ENCODE results near the gene LMCD1.

The LMCD1 gene

DNA sequence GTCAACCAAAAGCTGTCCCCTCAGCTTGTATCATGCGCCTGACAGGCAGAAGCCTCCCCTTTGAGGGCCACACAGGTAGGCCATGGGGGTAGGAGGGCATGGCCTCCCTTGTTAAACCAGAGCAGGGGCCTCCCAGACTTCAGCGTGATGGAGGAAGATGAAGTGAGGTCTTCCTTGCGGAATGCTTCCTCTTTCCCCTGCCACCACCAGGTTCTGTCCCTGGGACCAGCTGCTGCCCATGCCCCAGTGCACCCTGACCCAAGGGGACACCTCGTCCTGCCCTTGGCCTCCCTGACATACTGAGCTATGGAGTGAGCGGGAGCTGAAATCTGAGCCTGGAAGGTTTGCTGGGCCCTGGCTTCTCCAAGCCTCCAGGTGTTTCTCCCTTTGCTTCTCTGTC is 116.3 kb downstream of the LMCD1 start:
- H3K4me3 ChIP-seq (replicated peaks; ENCODE audit: low read depth, low read length): no peak overlapping the region
- no peak for DNase-seq (ENCODE audit: low read depth)
- TF ChIP-seq, protein P1, sequence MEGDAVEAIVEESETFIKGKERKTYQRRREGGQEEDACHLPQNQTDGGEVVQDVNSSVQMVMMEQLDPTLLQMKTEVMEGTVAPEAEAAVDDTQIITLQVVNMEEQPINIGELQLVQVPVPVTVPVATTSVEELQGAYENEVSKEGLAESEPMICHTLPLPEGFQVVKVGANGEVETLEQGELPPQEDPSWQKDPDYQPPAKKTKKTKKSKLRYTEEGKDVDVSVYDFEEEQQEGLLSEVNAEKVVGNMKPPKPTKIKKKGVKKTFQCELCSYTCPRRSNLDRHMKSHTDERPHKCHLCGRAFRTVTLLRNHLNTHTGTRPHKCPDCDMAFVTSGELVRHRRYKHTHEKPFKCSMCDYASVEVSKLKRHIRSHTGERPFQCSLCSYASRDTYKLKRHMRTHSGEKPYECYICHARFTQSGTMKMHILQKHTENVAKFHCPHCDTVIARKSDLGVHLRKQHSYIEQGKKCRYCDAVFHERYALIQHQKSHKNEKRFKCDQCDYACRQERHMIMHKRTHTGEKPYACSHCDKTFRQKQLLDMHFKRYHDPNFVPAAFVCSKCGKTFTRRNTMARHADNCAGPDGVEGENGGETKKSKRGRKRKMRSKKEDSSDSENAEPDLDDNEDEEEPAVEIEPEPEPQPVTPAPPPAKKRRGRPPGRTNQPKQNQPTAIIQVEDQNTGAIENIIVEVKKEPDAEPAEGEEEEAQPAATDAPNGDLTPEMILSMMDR (IDR thresholded peaks at IDR 0.05; ENCODE audit: low read length, missing control alignments): no peak

DNA sequence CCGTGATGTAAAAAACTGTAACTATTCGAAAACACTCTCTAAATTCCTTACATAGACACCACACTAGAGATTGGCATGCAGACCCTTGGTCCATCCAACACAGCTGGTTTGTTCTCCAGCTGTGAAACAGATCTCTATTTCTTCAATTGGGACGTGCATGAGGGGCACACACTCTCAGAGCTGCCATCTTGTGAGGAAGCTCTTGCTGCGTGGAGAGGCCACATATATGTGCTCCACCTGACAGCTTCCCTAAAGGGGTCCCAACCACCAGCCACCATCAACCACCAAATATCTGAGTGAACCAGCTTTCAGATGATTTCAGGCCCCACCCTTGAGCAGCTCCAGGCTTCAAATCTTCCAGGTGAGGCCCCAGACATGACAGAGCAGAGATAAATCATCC is 117.3 kb downstream of the LMCD1 start:
- H3K4me3 ChIP-seq (replicated peaks; ENCODE audit: low read depth, low read length): no peak overlapping the region
- DNase-seq (ENCODE audit: low read depth): no peak
- TF ChIP-seq, protein P1 (IDR thresholded peaks at IDR 0.05; ENCODE audit: low read length, missing control alignments): no peak

DNA sequence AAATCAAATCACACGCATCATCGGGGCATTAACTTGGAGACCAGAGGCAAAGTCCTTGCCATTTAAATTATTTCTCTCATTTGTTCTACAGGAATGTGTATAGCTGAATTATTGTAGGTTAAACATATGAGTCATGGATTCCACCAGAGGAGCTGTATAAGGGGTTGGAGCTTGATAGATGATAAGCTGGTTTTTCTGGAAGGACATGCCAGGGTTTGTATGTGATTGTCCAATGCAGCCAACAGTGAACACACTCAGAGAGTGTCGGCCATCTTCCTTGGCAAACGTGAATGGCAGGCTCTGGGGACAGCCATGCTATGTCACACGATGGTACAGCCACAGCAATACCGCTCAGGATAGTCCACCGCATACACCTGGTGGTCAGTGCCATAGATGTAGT is 117.9 kb downstream of the LMCD1 start:
- DNase-seq (ENCODE audit: low read depth): peak; percentile 45
- TF ChIP-seq, protein P1 (IDR thresholded peaks at IDR 0.05; ENCODE audit: low read length, missing control alignments): no peak
- no peak overlapping the region for H3K4me3 ChIP-seq (replicated peaks; ENCODE audit: low read depth, low read length)

DNA sequence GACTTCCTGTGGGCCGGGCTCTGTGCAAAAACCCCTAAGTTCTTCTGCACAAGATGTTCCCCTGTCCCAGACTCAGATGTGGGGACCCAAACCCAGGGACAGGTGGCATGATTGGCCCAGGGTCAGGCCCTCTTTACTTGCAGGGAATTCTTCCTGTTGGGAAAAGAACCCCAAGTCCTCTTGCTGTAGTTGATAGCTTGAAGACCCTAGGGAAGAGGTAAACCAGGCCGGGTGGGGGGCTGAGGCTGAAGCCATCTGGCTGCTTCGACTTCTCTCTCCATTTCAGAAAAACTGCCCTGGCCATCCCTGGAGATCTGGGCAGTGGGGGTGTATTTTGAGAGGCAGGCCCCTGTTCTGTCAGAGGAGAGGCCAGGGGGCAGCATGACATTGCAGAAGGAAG is 119.5 kb downstream of the LMCD1 start:
- H3K4me3 ChIP-seq (replicated peaks; ENCODE audit: low read depth, low read length): no peak overlapping the region
- DNase-seq (ENCODE audit: low read depth): no peak
- TF ChIP-seq, protein P1 (IDR thresholded peaks at IDR 0.05; ENCODE audit: low read length, missing control alignments): no peak

DNA sequence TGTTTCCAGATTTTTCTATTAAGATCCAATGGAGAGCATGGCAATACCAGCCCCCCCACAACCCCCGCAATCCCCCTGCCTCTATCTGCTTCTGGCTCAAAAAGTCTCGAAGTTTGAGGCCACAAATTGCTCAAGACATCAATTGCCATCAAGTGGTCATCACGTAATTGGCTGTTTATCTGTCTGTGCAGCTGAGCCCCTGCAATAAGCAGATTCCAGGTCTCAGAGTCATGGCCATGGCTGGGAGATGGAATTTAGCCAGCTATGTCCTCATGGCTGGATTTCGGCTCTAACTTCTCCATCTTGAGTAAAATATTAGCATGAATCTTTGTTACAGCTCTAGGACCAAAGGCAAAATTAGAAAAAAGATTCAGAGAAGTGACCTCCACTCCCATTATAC is 120.2 kb downstream of the LMCD1 start:
- DNase-seq (ENCODE audit: low read depth): peak; percentile 89
- TF ChIP-seq, protein P1 (IDR thresholded peaks at IDR 0.05; ENCODE audit: low read length, missing control alignments): no peak
- H3K4me3 ChIP-seq (replicated peaks; ENCODE audit: low read depth, low read length): no peak overlapping the region

DNA sequence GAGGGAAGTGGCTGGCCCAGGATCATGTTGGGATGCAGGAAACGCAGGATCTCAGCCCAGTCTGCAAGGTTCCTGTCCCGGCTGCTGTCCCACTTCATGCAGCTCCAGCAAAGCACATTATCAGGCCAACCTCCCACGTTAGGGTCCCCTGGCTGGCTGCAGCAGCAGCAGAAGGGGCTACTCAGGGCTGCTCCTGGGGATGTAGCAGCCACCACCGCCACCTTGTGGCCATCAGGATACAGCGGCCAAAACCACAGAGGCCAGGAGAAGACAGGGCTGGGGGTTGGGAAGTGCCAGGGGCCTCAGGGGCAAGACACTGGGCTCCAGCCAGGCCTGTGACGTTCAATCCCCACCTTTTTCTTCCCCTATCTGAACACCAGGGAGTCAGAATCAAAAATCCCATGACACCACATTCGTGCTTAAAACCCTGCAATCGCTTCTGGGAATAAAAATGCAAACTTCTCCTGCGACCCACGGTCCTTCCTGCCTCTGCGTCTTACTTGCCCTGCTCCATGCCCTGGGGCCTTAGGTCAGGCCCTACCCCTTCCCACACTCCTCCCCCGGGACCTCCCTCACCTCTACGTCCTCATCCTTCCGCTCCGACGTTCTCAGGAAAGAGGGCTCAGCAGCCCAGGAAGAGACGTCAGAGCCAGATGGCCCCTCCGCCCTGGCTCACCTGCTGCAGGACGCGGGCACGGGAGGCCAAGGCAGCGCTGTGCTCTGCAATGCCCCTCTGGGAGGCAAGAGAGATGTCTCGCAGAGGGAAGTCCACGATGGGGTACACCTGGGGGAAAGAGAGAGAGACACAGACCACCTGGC is 121.5 kb downstream of the LMCD1 start:
- peak; percentile 72 for DNase-seq (ENCODE audit: low read depth)
- H3K4me3 ChIP-seq (replicated peaks; ENCODE audit: low read depth, low read length): no peak overlapping the region
- TF ChIP-seq, protein P1 (IDR thresholded peaks at IDR 0.05; ENCODE audit: low read length, missing control alignments): peak; percentile 94

DNA sequence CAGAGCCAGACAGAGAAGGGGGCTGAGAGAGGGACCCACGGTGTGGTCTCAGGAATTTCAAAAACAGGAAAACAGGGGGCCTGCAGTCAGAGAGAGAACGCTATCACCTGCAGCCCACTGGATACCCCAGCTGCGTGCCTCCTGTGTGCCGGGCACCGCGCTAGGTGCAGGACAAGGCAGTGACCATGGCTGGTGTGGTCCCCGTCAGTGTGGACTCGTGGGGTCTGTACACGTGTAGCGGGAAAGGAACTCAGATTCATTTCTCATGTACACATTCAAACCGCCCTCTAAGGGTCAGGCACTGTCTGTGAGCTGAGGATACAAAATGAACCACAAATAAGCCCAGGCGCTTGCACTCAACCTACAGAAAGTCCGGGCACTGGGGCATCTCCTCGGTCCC is 122.1 kb downstream of the LMCD1 start:
- H3K4me3 ChIP-seq (replicated peaks; ENCODE audit: low read depth, low read length): no peak overlapping the region
- DNase-seq (ENCODE audit: low read depth): no peak
- TF ChIP-seq, protein P1 (IDR thresholded peaks at IDR 0.05; ENCODE audit: low read length, missing control alignments): no peak
